ENCODE measurements around the gene MIEN1.
A peak's percentile ranks its signal among the peaks of the same experiment; 100 is the strongest.
"Not testable (repeated sequence)": the region's sequence is repeated elsewhere in the genome, so short reads cannot be mapped to it uniquely, and the experiment has no call there.

MIEN1 gene, protein sequence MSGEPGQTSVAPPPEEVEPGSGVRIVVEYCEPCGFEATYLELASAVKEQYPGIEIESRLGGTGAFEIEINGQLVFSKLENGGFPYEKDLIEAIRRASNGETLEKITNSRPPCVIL

DNA sequence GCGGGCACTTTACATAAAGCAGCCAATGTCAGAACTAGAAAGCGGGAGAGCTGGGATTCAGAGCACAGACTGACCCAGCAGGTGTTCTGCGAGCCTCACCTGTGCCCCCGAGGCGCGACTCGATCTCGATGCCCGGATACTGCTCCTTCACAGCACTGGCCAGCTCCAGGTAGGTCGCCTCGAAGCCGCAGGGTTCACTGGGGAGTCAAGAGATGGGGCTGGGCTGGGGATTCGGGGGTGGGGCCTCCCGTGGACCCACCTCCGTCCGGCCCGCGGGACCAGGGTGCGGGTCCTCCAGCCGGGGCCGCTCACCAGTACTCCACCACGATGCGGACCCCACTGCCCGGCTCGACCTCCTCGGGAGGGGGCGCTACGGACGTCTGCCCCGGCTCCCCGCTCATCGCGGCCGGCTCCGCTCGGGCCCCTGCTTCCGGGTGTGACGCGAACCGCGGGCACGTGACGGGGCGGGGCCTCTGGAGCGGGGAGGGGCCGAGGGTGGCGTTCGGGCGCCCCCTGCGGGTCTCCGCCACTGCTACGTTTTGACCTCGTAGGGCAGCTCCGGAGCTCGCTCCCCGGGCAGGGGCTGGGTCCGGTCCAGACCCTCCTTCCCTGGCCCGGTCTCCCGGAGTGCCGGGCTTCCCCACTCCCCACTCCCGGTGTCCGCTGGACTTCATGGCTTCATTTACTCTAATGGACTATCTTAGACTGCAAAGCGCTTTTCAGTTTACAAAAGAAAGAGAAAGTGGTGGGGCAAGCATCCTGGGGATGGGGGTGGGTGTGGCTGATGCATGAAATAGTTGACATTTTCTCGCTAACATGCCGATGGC lies at the start of gene MIEN1:
Gene MIEN1 (minus strand): TSS at position 438 of the 827 bp plus-strand sequence. CDS start 37 bp downstream, at position 401.
- DNase-seq, result peak; percentile 95

DNA sequence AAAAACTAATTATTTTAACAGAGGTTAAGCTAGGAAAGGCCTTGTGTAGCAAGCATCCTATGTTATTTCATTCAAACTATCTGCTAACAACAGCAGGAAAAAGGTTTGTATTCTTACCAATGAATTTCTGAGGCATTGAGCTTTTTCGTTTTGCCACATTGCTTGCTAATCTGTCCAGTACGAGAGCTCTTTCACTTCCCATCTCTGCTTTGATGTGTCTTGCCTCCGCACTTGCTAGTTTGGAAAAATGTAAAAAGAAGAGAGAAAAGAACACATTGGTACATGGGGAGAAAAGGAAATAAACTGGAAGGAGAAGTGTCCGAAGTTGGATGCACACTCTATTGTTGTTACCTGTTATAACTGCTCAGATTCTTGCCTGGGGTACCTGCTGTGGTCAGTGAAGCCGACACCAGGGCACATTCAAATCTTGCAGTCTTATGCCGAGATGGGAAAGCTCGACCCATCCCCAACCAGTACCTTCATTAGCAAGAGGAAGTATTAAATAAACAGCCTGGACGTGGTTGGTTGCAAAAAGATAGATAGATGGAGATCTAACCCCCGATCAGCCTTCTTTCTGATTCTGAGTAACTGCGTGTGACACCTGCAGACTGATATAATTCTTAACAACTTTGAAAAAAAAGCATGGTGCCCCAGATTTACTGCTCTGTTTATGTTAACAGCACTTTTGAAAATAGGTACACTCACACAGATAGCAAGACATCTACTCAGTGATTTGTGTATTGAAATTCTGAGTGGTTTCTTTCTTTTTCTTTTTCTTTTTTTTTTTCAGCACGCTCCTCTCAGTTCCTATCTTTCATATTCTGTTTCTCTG lies 47.4 kb upstream of the MIEN1 start:
- DNase-seq, result no peak

DNA sequence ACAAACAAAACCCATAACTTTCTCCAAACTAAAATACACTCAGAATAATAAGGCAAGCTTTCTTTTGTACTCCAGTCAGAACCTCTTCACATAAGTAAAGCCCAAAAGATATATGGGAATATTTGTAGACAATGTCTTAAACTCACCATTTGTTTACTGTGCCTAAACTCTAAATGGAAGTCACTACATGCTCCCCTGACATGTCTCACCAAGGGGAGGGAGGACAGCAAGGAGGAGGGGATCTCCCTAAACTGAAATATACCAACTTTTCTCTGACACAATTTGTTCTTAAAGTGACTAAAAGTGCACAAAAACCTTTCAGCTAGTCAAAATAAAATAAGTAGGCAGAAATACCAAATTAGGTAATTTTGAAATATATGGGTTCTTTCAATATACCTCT lies 45.9 kb upstream of the MIEN1 start:
- DNase-seq, result no peak

DNA sequence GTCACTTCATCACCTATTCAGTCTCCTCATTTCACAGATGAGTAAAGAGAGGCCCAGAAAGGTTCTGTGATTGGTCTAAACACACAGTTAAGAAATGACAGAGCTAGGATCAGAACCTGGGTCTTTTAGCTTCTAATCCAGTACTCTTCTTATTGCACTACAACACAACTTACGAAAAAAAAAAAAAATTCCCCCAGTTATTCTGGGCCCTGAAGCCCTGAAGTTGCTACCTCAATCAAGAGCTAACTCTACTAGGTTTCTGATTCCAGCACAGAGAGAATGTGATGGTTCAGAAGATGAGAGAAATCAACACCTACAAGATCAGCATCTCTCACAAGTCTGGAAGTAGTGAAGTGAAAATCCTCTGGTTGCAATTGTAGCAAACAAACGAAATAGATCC lies 44.7 kb upstream of the MIEN1 start:
- DNase-seq, result no peak

DNA sequence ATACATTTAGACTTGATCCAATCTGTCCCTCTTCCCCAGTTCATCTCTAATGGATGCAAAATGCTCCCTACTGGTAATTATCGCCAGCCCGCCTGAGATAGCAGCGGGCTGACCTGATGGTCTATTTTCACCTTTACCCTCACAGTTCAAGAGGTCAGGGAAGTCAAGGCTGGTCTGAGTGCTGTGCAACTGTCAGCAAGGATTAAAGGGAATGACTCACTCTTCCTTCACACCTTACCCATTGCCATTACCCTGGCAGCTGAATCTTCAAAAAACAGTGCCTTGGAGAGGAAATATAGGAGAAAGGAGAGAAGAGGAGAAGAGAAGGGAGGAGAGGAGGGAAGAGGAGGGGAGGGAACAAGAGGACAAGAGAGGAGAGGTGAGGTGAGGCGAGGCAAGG lies 43.7 kb upstream of the MIEN1 start:
- DNase-seq, result no peak

DNA sequence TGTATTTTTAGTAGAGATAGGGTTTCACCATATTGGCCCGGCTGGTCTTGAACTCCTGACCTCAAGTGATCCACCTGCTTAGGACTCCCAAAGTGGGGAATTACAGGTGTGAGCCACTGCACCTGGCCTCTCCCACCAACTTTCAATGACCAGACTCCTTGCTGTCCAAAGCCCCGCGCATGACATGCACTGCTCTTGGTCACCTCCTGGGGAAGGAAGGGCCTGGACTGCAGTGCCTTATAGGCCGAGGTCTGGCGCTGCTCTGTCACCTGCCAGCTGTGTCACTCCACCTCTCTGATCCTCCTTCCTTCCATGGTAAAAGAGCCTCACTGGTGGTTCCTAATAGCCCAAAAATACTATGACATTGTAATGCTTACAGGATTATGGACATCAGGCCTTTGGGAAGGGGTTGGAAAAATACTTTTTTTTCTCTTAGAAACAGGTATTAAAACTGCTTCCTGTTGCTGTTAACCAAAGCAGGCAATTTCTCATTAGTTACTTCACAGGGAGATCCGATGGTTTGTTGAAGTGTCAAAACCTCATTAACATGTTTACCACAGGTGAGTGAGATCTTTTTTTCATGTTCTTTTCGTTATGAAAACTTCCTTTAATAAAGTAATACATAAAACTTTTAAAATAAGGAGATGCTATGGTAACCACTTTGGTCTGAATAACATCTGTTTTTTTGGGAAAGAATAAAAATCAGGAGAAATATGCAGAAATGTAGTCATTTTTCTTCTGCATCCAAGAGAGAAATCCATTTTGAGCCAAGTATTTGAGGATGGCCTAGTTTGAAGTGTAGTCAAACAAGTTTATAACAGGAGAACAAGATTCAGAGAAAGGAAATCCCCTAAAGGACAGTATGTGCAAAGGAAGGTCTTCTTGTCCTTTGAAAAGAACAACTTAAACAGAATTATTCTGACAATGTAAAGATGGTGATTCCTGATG lies 42.9 kb upstream of the MIEN1 start:
- DNase-seq, result no peak

DNA sequence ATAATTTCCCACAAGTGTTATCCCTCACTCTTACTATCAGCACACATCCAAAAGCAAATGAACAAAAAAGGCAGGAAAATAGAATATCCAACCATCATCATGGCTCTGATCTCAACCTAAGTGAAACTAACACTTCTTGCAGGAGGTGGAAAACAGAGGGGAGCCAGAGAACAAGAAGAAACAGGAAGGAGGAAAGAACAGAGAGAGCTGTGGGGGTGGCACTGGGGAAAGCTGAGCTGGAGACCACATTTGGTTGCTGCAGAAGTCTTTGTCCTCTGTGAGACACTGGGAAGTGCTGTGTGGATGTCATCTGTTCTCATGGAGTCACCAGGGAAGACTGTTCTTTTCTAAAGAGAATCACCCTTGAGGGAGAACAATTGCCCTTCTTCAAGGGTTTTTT lies 42.1 kb upstream of the MIEN1 start:
- no peak for DNase-seq

DNA sequence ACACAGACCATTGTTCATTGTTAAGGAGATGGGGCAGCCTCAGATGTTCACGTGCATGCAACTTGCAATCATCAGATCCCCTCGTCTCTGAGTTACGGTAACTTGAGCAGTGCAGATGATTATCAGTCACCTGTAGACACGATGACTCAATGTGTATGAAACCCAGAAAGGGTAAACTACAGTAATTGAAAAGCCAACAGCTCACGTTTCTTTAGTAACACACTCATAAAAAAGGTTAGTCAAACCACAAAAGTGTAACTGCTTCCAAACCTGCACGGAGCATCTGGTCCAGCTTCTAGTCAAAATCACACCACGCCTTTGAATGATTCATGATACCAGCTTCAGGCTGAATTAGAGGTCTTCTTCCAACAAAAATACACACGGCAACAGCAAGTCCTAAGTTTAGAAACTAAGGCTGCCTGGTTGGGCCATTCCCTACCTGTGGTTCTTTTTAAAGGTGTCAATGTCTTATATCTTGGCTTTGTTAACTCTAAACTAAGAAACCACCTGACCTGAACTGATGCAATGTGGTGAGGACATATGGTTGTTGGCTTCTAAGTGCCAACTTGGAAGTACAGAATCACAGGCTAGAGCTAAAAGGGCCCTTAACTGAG lies 39.7 kb upstream of the MIEN1 start:
- DNase-seq, result peak; percentile 41

DNA sequence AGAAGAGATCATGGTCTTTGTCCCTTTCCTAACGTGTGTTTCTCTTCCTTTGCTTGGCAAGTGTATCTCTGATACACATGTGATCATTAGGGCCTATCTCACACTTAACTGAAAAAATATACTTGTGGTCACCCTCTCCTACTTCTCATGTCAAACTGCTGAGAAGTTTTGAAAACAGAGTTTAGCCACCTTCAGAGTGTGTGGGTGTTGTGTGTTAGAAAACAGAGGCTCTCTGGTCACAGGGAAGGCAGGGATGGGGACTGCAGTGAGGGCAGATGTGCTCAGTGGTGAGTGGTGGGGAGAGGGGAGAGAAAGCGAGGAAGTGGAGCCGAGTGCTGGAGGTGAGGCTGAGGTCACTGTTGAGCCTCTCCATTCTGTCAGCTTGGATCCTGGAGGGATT lies 36.8 kb upstream of the MIEN1 start:
- no peak for DNase-seq

DNA sequence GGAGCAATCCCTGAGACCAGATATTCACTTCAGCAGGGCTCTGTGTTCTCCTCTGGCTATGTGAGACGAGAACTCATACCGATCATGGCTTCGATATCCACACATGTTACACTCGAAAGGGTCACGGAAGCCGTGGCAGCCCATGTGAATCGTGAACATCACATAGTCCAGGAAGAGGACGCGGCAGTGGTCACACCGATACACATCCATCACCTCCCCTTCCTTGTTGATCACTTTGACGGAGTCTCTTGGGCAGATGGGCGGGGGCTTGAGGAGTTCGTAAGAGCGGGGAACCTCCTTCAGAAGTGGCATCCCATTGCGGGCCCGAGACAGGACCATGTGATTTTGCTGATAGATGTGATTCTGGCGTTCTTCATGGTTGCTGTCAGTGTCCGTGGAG lies 35.4 kb upstream of the MIEN1 start:
- DNase-seq, result no peak

DNA sequence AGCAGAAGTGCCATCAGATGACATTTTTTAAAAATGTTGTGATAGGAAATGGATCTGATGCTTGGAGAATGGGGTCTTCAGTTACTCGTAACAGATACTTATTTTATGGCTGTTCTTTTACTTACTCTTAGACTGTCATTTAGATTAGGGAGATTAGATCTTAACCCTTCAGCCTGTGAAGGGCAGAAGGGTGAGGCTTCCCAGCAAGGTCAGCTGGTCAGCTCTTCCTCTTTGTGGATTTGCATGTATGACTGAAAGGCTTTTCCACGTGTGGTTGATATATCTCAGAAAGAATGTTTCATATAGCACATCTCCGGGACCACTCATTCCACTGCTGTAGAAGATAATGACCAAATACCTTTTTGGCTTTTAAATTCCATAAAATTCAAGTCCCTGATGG lies 34.8 kb upstream of the MIEN1 start:
- DNase-seq, result no peak

DNA sequence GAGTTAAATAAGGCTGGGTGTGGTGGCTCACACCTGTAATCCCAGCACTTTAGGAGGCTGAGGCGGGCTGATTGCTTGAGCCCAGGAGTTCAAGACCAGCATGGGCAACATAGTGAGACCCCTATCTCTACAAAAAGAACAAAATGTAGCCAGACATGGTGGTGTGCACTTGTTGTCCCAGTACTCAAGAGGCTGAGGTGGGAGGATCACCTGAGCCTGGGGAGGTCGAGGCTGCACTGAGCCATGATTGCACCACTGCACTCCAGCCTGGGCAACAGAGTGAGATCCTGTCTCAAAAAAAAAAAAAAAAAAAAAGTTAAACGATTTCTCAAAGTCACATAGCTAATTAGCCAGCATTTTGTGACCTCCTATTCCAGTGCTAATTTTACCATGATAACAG lies 33.8 kb upstream of the MIEN1 start:
- not testable (repeated sequence) for DNase-seq

DNA sequence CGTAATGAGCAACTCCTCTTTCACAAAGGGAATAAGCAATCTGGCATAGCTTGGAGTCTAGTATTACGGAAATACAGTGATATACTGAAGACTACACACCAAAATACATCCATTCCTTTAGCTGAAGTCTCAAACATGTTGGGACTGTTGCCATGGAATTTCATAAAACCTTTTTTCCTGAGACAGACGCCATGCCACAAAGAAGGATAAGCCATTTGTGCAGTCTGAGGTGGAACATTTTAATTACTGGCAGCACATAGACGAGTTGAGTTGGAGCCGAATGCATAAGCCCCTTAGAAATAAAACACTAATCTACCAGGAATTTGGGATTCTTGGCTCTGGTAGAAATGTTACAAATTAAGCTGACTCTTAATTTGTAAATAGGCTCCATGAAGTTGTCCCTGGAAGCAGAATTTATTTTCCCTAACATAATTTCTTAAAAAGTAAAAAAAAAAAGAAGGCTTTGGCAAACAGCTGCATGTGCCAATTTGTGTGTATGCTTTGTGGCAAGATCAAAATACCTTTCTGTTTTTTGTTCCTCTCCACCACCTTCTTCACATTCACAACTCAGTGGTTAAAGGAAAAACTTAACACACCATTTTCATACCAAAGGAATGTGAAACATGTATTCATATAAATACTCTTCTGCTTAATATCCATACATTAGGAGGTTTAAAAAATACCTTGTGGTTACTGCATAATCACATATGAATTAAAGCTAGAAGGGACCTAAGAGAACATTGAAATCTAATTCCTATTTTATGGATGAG lies 32.9 kb upstream of the MIEN1 start:
- DNase-seq, result no peak

DNA sequence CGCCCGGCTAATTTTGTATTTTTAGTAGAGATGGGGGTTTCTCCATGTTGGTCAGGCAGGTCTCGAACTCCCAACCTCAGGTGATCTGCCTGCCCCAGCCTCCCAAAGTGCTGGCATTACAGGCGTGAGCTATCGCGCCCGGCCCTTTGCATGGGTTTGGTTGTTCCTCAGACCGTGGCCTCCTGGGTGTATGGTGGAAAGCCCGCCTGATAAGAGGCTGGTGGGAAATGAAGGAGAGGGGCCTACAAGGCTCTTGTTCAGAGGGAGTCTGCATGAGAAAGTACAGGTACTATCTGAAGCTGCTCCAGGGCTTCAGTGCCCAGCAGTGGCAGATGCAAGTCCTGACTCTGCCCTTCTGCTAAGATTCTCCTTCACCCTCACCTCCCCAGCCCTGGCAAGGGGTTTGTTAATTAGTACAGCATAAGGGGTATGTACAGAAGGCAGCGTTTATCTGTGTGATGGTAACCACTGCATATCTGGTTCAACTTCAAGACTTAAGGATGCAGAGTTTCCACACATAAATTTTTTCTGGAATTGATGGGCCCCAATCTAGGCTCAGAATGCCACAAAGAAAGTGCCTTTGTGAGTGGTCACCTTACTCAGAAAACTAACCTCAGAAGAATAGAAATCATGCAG lies 31.6 kb upstream of the MIEN1 start:
- no peak for DNase-seq

DNA sequence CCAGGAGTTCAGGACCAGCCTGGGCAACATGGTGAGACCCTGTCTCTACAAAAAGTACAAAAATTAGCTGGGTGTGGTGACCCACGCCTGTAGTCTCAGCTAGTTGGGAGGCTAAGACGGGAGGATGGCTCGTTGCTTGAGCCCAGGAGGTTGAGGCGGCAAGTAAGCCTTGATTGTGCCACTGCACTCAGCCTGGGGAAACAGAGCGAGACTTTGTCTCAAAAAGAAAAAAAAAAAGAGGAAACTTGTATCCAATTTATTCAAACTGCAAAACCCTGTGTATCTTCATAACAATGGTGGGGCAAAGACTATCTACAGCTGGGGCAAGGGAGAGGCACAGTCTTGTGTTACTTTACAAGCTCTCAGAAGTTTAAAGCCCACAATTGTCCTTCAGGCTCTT lies 28.9 kb upstream of the MIEN1 start:
- no peak for DNase-seq

DNA sequence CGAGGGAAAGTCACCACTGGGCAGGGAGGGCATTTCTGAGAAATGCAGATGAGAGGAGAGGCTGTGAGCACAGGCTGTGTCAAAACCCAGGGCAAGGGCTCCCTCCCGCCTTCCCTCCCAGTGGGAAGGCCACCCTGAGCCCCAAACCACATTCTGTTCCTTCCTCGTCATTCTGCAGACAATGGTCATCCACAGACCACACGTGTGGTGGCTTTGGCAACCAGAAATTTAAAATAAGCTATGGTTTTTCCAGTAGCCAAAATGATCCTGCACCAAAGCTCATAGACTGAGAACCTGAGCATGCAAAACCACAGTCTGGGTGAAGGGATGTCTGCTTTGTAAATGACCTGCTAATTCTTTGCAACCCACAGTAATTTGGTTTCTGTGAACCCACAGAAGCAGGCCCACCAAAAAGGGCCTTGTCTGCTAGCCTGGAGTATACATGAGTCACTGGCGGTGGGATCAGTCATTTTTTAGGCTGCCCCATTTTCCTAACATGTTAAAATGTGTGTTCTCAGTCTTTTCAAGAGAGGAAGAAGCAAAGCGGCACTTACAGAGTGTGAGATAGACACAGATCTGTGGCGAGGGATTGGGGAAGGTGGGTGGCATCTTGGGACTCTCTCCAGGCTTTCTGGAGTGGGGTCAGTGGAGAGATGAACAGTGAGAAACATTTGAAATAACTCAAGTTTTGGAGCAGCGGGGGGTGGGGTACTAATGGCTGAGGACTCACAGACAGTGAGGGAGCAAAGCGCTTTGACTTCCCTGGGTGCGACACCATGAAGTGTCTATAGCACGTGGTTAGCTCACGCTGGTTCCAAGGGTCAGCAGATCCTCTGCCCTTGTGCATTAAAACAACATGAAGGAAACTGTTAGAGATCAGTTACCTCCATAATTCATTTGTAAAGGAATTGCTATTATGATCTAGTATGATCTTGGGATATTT lies 27.9 kb upstream of the MIEN1 start:
- DNase-seq, result peak; percentile 27

DNA sequence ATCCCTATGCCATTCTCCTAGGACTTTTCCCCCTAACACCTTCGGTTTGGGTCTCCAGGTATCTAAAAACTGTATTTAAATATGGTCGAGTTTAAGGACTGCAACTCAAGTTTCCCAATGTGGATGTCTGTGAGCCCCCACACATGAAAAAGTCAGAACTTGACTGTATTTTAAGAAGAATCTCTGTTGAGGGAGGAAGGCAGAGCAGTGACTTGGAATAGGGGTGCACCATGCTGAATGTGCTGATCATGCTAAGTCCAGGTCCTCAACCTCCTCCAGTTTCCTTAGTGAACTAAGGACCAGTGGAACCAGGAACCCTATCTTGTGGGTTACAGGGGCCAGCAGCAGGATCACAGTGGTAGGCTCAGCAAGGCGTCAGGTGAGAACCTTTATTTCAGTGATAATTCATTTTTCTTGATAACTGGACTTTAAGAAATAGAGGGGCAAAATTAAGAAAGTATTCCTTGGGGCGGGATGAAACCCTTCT lies 26.9 kb upstream of the MIEN1 start:
- no peak for DNase-seq

DNA sequence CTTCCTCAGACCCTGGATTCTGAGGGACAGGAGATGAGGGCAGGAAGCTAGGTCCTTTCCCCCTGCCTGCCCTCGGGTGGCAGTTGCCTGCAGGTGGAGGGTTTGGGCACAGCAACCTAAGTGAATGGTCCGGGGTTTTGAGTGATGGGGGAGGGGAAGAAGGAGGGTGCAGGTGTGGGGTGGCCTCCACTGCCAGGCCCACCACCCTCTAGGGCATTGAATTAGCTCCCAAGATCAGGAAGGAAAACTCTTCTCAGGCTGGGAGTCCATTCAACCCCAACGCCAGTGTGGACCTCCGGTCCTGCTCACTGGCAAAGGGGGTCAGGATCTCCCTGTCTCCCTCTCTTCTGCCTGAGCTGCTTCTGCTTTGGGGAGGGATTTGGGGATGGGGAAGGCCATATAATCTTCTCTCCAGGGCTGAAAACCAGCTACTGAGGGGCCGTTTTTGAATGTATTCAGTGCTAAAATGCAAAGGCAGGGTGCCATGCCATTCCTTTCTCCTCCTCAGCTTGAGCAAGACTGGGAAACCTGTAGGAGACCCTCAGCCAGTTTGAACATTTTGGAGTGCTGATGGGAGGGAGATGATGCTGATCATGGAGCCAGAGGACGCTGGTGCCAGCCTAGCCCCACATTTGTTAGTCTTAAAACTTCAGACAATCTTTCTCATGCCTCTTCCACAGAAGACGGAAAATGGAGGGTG lies 26.2 kb upstream of the MIEN1 start:
- no peak for DNase-seq

Measured in activated T-cell treated with anti-CD3 and anti-CD28 coated beads for 4 hours (primary cell).